SK-N-MC (cell line): ENCODE data around the gene USP46.

Source experiments
- EZH2 ChIP-seq: fragments of 200-600 bp; sonication (generic); IDR thresholded peaks from one replicate; pipeline ENCODE4 v1.6.1; 2017; ENCODE audit warnings: antibody characterized with exemption
- POLR2AphosphoS5 ChIP-seq: IDR thresholded peaks from 2 replicates; pipeline ENCODE4 v1.6.1; 2012; ENCODE audit warnings: mild to moderate bottlenecking, low read depth, low read length, borderline replicate concordance

GRCh38 chr4:52560844-52561280, 98.2 kb downstream of the USP46 start:
- TF ChIP-seq EZH2 (no peak), POLR2AphosphoS5 (no peak)
